ENCODE data around the gene KCNV2. TPM values are rescaled to one million over a fixed set of nuclear protein-coding genes. Genes with fewer than 3 reads are reported as not detected.

The KCNV2 gene
- total and polyA plus RNA-seq, 2 of the 13 experiments (the other 11 are each of a cell fraction or from before 2014, with no cell fraction given): not detected

DNA sequence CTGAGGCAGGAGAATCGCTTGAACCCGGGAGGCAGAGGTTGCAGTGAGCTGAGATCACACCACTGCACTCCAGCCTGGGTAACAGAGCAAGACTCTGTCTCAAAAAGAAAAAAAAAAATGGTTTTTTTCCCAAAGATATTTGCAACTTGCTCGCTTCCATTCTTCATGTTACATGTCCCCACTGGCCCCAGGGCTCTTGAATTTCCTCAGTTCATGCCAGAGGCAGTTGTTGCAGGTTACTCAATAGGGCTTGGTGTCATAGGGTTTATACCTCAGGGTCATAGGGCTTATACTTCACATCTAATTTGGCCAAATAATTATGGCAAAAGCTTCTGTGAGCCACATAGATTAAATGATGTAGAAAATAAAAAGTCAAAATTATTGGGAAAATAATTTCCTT lies 44.1 kb upstream of the KCNV2 start:
- Histone ChIP-seq H3K27ac (ENCODE audit: extremely low read length, insufficient read depth, low read length) (no peak overlapping the region), H3K9me3 (ENCODE audit: low read length) (no peaks in the 10 kb centered on the region), H4K20me1 (ENCODE audit: insufficient read depth, low read length) (no peaks in the 10 kb centered on the region), H2AFZ (ENCODE audit: low read length) (no peak overlapping the region), H3K4me1 (ENCODE audit: insufficient read depth, low read length) (peaks cover 16% of the 10 kb centered on the region), H3K27me3 (ENCODE audit: control insufficient read depth in 1 of 2, insufficient read depth in 2 of 2, low read length in 2 of 2) (no peaks in the 10 kb centered on the region), H3K79me2 (ENCODE audit: insufficient read depth, low read length) (no peaks in the 10 kb centered on the region), H3K9ac (ENCODE audit: insufficient read depth, low read depth, low read length) (no peak overlapping the region), H3K4me2 (ENCODE audit: low read depth, low read length) (no peak overlapping the region), H3K36me3 (replicated peaks in 1 of 2; ENCODE audit: control insufficient read depth in 1 of 2, insufficient read depth in 2 of 2, low read length in 2 of 2) (no peaks in the 10 kb centered on the region), H3K4me3 (replicated peaks in 1 of 3; ENCODE audit: insufficient read depth in 1 of 3, low read depth in 2 of 3, low read length in 3 of 3) (no peak overlapping the region)
- 94% methylated on average over 3 of the region's 3 CpGs for WGBS (ENCODE audit: low lambda C conversion rate)
- FAIRE-seq (no peak), ATAC-seq (no peak), DNase-seq (ENCODE audit: low spot score) (no peak)
- in situ Hi-C loops (cut with HindIII; ENCODE audit: extremely low pct_ligation_motif_present, low pct_unique_long_range_greater_than_20kb) (no loop called here), intact Hi-C loops (cut with micrococcal nuclease; ENCODE audit: unreplicated experiment) (no loop called here)
- TF ChIP-seq, protein P1, sequence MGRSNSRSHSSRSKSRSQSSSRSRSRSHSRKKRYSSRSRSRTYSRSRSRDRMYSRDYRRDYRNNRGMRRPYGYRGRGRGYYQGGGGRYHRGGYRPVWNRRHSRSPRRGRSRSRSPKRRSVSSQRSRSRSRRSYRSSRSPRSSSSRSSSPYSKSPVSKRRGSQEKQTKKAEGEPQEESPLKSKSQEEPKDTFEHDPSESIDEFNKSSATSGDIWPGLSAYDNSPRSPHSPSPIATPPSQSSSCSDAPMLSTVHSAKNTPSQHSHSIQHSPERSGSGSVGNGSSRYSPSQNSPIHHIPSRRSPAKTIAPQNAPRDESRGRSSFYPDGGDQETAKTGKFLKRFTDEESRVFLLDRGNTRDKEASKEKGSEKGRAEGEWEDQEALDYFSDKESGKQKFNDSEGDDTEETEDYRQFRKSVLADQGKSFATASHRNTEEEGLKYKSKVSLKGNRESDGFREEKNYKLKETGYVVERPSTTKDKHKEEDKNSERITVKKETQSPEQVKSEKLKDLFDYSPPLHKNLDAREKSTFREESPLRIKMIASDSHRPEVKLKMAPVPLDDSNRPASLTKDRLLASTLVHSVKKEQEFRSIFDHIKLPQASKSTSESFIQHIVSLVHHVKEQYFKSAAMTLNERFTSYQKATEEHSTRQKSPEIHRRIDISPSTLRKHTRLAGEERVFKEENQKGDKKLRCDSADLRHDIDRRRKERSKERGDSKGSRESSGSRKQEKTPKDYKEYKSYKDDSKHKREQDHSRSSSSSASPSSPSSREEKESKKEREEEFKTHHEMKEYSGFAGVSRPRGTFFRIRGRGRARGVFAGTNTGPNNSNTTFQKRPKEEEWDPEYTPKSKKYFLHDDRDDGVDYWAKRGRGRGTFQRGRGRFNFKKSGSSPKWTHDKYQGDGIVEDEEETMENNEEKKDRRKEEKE (IDR thresholded peaks at IDR 0.05): no peak
- TF ChIP-seq JDP2 (CRISPR knock-in tag; IDR thresholded peaks at IDR 0.05; ENCODE audit: borderline replicate concordance) (no peak), GPN1 (CRISPR knock-in tag; IDR thresholded peaks at IDR 0.05; ENCODE audit: borderline replicate concordance) (no peak)
- TF ChIP-seq, protein P2, sequence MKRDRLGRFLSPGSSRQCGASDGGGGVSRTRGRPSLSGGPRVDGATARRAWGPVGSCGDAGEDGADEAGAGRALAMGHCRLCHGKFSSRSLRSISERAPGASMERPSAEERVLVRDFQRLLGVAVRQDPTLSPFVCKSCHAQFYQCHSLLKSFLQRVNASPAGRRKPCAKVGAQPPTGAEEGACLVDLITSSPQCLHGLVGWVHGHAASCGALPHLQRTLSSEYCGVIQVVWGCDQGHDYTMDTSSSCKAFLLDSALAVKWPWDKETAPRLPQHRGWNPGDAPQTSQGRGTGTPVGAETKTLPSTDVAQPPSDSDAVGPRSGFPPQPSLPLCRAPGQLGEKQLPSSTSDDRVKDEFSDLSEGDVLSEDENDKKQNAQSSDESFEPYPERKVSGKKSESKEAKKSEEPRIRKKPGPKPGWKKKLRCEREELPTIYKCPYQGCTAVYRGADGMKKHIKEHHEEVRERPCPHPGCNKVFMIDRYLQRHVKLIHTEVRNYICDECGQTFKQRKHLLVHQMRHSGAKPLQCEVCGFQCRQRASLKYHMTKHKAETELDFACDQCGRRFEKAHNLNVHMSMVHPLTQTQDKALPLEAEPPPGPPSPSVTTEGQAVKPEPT (CRISPR knock-in tag; IDR thresholded peaks at IDR 0.05; ENCODE audit: low read depth): no peak
- TF ChIP-seq, protein P3, sequence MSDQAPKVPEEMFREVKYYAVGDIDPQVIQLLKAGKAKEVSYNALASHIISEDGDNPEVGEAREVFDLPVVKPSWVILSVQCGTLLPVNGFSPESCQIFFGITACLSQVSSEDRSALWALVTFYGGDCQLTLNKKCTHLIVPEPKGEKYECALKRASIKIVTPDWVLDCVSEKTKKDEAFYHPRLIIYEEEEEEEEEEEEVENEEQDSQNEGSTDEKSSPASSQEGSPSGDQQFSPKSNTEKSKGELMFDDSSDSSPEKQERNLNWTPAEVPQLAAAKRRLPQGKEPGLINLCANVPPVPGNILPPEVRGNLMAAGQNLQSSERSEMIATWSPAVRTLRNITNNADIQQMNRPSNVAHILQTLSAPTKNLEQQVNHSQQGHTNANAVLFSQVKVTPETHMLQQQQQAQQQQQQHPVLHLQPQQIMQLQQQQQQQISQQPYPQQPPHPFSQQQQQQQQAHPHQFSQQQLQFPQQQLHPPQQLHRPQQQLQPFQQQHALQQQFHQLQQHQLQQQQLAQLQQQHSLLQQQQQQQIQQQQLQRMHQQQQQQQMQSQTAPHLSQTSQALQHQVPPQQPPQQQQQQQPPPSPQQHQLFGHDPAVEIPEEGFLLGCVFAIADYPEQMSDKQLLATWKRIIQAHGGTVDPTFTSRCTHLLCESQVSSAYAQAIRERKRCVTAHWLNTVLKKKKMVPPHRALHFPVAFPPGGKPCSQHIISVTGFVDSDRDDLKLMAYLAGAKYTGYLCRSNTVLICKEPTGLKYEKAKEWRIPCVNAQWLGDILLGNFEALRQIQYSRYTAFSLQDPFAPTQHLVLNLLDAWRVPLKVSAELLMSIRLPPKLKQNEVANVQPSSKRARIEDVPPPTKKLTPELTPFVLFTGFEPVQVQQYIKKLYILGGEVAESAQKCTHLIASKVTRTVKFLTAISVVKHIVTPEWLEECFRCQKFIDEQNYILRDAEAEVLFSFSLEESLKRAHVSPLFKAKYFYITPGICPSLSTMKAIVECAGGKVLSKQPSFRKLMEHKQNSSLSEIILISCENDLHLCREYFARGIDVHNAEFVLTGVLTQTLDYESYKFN (CRISPR knock-in tag; conservative IDR thresholded peaks at IDR 0.05): no peak
- BruUV-seq (replicated peaks): no TSS peak
- ChIA-PET POLR2A (no interaction called here), CTCF (ENCODE audit: low intra/inter-chr PET ratio, low total read pairs) (no interaction called here)
